ENCODE data around the gene SLC6A8.
A peak's percentile ranks its signal among the peaks of the same experiment; 100 is the strongest.

SLC6A8 gene

DNA sequence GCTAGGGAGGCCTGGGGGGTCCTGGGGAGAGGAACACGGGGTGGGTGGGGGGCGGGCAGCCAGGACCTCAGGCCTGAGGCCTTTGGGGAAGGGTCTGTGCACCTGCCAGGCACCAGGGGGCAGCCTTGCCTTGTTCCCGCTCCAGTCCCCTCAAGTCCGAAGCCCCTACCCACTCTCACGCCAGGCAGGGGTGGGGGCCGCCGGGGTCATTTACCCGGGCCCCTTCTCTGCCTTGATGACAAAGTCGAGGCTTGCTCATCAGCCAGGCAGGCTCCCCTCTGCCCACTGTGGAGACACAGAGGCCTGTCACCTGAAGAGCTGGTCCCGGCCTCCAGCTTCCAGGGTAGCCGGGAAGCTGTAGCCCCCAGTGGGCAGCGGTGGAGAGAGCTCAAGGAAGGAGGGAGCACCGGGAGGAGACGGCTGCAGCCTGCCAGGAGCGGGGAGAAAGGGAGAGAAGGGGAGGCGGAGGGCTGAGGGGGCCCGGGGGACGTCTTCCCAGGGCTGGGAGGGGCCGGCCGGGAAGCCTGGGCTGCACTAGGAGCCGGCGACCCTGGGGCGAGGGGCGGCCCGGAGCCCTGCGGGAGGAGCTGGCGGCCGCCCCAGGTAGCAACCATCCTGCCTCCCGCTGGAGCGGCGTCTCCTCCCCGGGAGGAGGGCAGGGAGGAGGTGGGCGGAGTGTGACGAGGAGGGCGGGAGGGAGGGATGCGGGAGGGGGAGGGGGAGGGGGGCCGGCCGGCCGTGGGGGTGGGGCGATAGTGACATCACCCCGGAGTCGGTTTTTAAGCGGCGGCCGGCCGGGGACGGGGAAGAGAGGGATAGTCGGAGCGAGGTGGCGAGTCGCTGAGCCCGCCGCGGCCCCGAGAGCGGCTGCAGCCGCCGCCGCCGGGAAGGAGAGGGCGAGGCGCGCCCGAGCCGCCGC, at the start of gene SLC6A8:
TSS of gene SLC6A8 (plus strand) at position 806 of the 919 bp plus-strand sequence. CDS start 649 bp downstream, outside the sequence.
- H3K9me3 ChIP-seq (ENCODE audit: severe bottlenecking), result no peaks in the 10 kb centered on the region
- TF ChIP-seq, protein P1, sequence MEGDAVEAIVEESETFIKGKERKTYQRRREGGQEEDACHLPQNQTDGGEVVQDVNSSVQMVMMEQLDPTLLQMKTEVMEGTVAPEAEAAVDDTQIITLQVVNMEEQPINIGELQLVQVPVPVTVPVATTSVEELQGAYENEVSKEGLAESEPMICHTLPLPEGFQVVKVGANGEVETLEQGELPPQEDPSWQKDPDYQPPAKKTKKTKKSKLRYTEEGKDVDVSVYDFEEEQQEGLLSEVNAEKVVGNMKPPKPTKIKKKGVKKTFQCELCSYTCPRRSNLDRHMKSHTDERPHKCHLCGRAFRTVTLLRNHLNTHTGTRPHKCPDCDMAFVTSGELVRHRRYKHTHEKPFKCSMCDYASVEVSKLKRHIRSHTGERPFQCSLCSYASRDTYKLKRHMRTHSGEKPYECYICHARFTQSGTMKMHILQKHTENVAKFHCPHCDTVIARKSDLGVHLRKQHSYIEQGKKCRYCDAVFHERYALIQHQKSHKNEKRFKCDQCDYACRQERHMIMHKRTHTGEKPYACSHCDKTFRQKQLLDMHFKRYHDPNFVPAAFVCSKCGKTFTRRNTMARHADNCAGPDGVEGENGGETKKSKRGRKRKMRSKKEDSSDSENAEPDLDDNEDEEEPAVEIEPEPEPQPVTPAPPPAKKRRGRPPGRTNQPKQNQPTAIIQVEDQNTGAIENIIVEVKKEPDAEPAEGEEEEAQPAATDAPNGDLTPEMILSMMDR (IDR thresholded peaks at IDR 0.05; ENCODE audit: poor library complexity, severe bottlenecking), result no peak
- H3K27me3 ChIP-seq (ENCODE audit: insufficient read depth, poor library complexity, severe bottlenecking), result no peaks in the 10 kb centered on the region
- H3K4me1 ChIP-seq (ENCODE audit: insufficient read depth, poor library complexity, severe bottlenecking), result no peaks in the 10 kb centered on the region
- peak within 1 kb of the TSS; percentile 48 for H3K27ac ChIP-seq (ENCODE audit: poor library complexity, severe bottlenecking)
- ATAC-seq (ENCODE audit: low read depth), result peak; percentile 44
- H3K36me3 ChIP-seq (ENCODE audit: low read depth), result peaks cover 5% of the 10 kb centered on the region; the same call in 1 of the 2 replicates
- H3K4me3 ChIP-seq (ENCODE audit: severe bottlenecking), result peak within 1 kb of the TSS; percentile 40
- DNase-seq (ENCODE audit: low spot score), result no peak

DNA sequence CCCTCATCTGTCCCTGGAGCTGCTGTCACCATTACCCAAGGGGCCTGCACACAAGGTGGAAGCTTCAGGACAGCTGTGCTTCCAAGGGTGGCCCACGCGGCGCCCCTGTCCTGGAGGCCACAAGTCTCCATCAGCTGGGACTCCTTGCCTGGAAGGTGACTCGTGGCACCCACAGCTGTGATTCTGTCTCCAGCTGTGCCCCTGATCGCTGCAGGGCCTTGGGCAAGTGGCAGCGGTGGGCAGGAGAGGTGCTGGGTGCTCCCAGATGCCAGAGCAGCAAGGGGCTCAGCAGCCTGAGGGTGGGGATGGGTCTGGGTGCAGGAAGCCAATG, 49.7 kb upstream of the SLC6A8 start:
- Histone ChIP-seq H3K27ac (ENCODE audit: poor library complexity, severe bottlenecking) (no peak overlapping the region), H3K4me3 (ENCODE audit: severe bottlenecking) (no peak overlapping the region), H3K27me3 (ENCODE audit: insufficient read depth, poor library complexity, severe bottlenecking) (peaks cover 9% of the 10 kb centered on the region), H3K36me3 (ENCODE audit: low read depth) (no peaks in the 10 kb centered on the region), H3K4me1 (ENCODE audit: insufficient read depth, poor library complexity, severe bottlenecking) (no peaks in the 10 kb centered on the region), H3K9me3 (ENCODE audit: severe bottlenecking) (no peaks in the 10 kb centered on the region)
- no peak for ATAC-seq (ENCODE audit: low read depth)
- no peak for DNase-seq (ENCODE audit: low spot score)
- TF ChIP-seq, protein P1 (IDR thresholded peaks at IDR 0.05; ENCODE audit: poor library complexity, severe bottlenecking), result no peak

DNA sequence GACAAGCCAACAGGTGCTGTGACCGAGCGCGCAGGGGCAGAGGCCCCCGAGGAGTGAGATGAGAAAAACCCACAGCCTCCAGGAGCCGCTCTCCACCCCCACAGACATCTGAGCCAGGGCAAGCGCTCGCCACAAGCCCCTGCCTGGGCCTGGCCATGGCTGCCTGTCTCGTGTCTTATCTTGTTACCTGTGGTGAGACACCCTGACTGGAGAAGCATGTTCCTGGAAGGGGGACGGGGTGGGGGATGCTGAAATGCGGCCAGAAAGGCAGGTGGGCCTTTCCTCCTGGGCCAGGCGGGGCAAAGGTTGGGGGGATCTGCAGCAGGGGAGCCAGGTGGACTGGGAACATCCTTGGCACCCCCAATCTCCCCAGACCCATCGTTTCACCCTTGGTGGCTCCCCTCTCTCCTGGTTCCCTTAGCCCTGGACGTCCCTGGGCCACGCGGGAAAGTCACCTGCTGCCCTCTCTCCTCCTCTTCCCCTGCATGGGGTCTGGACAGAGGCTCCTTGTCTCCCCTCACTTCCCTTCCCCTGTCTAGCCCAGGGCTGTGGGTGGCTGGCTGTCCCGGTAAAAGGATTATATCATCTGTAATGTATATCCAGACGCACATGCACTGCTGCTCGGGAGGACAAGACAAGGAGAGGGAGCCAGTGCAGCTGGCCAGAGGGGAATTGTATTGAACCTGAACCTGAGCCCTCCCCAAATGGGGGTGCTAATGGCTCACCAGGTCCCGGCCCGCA, 49.1 kb upstream of the SLC6A8 start:
- no peaks in the 10 kb centered on the region for H3K9me3 ChIP-seq (ENCODE audit: severe bottlenecking)
- ATAC-seq (ENCODE audit: low read depth) (no peak), DNase-seq (ENCODE audit: low spot score) (peak; percentile 25)
- H3K4me1 ChIP-seq (ENCODE audit: insufficient read depth, poor library complexity, severe bottlenecking), result no peaks in the 10 kb centered on the region
- no peak overlapping the region for H3K27ac ChIP-seq (ENCODE audit: poor library complexity, severe bottlenecking)
- peaks cover 15% of the 10 kb centered on the region for H3K27me3 ChIP-seq (ENCODE audit: insufficient read depth, poor library complexity, severe bottlenecking)
- H3K36me3 ChIP-seq (ENCODE audit: low read depth), result no peaks in the 10 kb centered on the region
- TF ChIP-seq, protein P1 (IDR thresholded peaks at IDR 0.05; ENCODE audit: poor library complexity, severe bottlenecking), result no peak
- H3K4me3 ChIP-seq (ENCODE audit: severe bottlenecking), result no peak overlapping the region

DNA sequence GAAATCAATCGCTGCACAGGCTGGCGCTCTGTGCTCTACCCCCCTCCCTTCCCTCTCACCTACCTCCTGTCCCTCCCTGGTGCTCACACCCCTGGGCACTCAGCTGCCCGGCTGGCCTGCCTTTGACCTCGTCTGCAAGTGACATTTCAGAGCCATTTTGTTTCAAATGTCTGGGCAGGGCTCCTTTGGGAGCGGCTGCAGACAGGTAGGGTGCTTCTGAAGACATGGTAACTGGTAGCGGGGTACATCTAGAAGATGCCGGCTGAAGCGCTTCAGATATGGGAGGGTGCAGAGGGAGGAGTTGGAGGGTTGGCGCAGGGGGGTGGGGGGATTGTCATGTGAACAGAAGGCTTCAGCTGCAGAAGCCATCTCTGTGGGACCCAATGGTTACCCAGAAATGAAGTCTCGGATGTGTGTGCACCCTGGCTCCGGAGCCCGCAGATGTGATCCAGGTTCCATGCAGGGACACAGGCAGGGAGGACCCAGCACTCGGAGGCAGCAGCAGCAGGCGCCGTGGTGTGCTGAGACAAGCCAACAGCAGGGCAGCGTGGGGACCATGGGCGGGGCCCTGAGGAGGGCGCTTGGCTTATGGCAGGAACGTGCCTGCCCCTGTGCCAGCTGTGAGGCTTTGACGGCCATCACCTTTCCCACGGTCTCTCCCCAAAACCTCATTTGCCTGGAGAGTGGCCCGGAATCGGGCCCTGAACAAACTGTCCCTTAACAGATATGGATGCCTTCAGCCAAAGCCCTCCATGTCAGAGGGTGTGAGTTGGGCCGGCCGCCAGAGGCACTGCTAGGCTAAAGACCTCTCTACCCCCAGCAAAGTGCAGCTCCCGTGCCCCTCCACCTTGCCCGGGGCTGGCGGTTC, 48.3 kb upstream of the SLC6A8 start:
- peak; percentile 23 for DNase-seq (ENCODE audit: low spot score)
- TF ChIP-seq, protein P1 (IDR thresholded peaks at IDR 0.05; ENCODE audit: poor library complexity, severe bottlenecking), result no peak
- peaks cover 18% of the 10 kb centered on the region for H3K27me3 ChIP-seq (ENCODE audit: insufficient read depth, poor library complexity, severe bottlenecking)
- no peaks in the 10 kb centered on the region for H3K9me3 ChIP-seq (ENCODE audit: severe bottlenecking)
- no peaks in the 10 kb centered on the region for H3K36me3 ChIP-seq (ENCODE audit: low read depth)
- H3K4me3 ChIP-seq (ENCODE audit: severe bottlenecking), result no peak overlapping the region
- ATAC-seq (ENCODE audit: low read depth), result no peak
- H3K4me1 ChIP-seq (ENCODE audit: insufficient read depth, poor library complexity, severe bottlenecking), result no peaks in the 10 kb centered on the region
- no peak overlapping the region for H3K27ac ChIP-seq (ENCODE audit: poor library complexity, severe bottlenecking)
